ENCODE results near the gene CEP85. TPM values are rescaled to one million over a fixed set of nuclear protein-coding genes. Genes with fewer than 3 reads are reported as not detected.

Gene CEP85
- total RNA-seq, 1 experiment from 2014 or later: 42.5 TPM

DNA sequence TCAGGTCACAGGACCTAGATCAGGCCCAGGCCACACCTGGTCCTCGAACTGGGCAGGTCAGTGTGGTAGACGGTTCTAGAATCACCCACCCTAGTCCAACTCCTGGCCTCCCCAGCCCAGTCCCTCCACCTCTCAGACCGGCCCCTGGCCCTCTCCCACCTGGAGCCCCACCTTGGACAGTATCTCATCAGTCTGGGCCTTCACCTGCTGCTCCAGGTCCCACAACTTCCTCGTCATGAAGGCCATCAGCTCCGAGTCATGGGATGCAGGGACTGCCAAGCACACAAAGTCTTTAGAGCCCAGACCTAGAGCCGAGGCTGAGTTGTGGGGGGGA lies 63.8 kb downstream of the CEP85 start:
- no peak for TF ChIP-seq EZH2 (IDR thresholded peaks at IDR 0.05; ENCODE audit: low read depth)
- TF ChIP-seq, protein P1, sequence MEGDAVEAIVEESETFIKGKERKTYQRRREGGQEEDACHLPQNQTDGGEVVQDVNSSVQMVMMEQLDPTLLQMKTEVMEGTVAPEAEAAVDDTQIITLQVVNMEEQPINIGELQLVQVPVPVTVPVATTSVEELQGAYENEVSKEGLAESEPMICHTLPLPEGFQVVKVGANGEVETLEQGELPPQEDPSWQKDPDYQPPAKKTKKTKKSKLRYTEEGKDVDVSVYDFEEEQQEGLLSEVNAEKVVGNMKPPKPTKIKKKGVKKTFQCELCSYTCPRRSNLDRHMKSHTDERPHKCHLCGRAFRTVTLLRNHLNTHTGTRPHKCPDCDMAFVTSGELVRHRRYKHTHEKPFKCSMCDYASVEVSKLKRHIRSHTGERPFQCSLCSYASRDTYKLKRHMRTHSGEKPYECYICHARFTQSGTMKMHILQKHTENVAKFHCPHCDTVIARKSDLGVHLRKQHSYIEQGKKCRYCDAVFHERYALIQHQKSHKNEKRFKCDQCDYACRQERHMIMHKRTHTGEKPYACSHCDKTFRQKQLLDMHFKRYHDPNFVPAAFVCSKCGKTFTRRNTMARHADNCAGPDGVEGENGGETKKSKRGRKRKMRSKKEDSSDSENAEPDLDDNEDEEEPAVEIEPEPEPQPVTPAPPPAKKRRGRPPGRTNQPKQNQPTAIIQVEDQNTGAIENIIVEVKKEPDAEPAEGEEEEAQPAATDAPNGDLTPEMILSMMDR (conservative IDR thresholded peaks at IDR 0.05): no peak
- H3K4me3 ChIP-seq: no peak overlapping the region
- no peaks in the 10 kb centered on the region for H3K27me3 ChIP-seq (ENCODE audit: insufficient read depth, low read depth)
- peaks cover 11% of the 10 kb centered on the region; the same call in 1 of the 2 replicates for H3F3A ChIP-seq (ENCODE audit: insufficient read depth, low read depth)
- H3K27ac ChIP-seq: peak overlapping the region; percentile 71
- BruUV-seq (replicated peaks): no TSS peak
- CTCF ChIA-PET: no interaction called here
- intact Hi-C loops (cut with micrococcal nuclease; ENCODE audit: unreplicated experiment): no loop called here
- H4K20me1 ChIP-seq (ENCODE audit: insufficient read depth): no peaks in the 10 kb centered on the region
- H3K4me2 ChIP-seq: peak overlapping the region; percentile 48
- no peak for DNase-seq
- POLR2A ChIA-PET (ENCODE audit: unreplicated experiment): no interaction called here
- H2AFZ ChIP-seq: no peak overlapping the region
- no peaks in the 10 kb centered on the region for H3K9me3 ChIP-seq (ENCODE audit: insufficient read depth, low read depth)
- H3K4me1 ChIP-seq (replicated peaks; ENCODE audit: insufficient read depth): peaks cover 27% of the 10 kb centered on the region
- H3K9me2 ChIP-seq (ENCODE audit: insufficient read depth): no peaks in the 10 kb centered on the region
- no peaks in the 10 kb centered on the region for H3K36me3 ChIP-seq (ENCODE audit: low read depth)
- H3K79me2 ChIP-seq (ENCODE audit: low read depth): no peaks in the 10 kb centered on the region

DNA sequence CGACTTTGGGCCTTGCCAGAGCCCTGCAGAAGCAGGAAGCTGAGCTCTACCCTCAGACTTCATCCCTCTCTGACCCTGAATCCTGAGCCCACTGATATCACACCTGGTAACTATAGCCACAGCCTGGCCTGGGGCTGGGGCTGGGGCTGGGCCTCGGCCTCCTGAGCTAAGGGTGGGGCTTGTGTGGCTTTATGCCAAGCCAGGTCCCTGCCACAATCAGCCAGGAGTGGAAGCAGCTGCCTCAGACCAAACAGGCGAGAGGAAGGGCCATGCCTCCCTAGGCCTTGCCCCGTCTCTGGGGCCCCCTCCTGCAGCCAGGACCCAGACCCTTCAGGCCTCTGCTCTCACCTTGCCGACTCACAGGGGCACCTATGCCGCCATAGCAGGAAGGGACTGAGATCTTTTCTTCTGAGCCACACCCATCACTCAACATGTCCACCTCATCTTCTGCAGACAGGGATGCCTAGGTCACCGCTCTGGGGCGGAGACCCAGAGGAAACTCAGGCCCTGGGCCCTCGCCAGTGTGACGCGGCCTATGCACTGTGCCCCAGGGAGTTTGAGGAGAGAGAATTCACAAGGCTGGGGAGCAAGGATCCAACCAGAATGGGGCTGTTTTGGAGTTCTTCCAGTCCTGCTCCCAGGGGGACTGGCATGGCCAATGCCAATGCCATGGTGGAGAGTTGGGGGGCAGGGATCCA lies 66.7 kb downstream of the CEP85 start:
- Histone ChIP-seq H3K4me3 (no peak overlapping the region), H3K9me3 (ENCODE audit: insufficient read depth, low read depth) (no peaks in the 10 kb centered on the region), H3K9me2 (ENCODE audit: insufficient read depth) (no peaks in the 10 kb centered on the region), H2AFZ (no peak overlapping the region), H3K36me3 (ENCODE audit: low read depth) (no peaks in the 10 kb centered on the region), H3K4me2 (no peak overlapping the region), H3K27me3 (ENCODE audit: insufficient read depth, low read depth) (no peaks in the 10 kb centered on the region), H3F3A (ENCODE audit: insufficient read depth, low read depth) (peaks cover 20% of the 10 kb centered on the region; the same call in 1 of the 2 replicates), H3K4me1 (replicated peaks; ENCODE audit: insufficient read depth) (peaks cover 44% of the 10 kb centered on the region), H3K79me2 (ENCODE audit: low read depth) (peaks cover 22% of the 10 kb centered on the region), H3K27ac (no peak overlapping the region), H4K20me1 (ENCODE audit: insufficient read depth) (no peaks in the 10 kb centered on the region)
- intact Hi-C loops (cut with micrococcal nuclease; ENCODE audit: unreplicated experiment): no loop called here
- TF ChIP-seq, protein P1 (conservative IDR thresholded peaks at IDR 0.05): no peak
- TF ChIP-seq EZH2 (IDR thresholded peaks at IDR 0.05; ENCODE audit: low read depth): no peak
- ChIA-PET POLR2A (ENCODE audit: unreplicated experiment) (interaction anchor here (0.6 kb wide), 4 partner anchors 92 to 426 kb away, joined by 3 to 6 read pairs (median 6); no protein-coding TSS in a partner anchor), CTCF (interaction anchor here (0.9 to 1.5 kb wide), 2 partner anchors 16 to 109 kb away, joined by 7 to 17 read pairs; no protein-coding TSS in a partner anchor)
- DNase-seq: peak in 1 of 2 experiments; percentile 68
- BruUV-seq (replicated peaks): no TSS peak

GRCh38 chr1:26302733-26303405 lies 68.9 kb downstream of the CEP85 start:
- H3K9me2 ChIP-seq (ENCODE audit: insufficient read depth): no peaks in the 10 kb centered on the region
- H3K4me2 ChIP-seq: peak overlapping the region; percentile 10; the same call in 1 of the 2 replicates
- H3K4me3 ChIP-seq: no peak overlapping the region
- intact Hi-C loops (cut with micrococcal nuclease; ENCODE audit: unreplicated experiment): loop anchor here (2.0 kb wide), 1 partner anchor 24 kb away; no protein-coding TSS in a partner anchor
- CTCF ChIA-PET: interaction anchor here (0.7 kb wide), 2 partner anchors 19 to 90 kb away, joined by 6 read pairs; no protein-coding TSS in a partner anchor
- BruUV-seq (replicated peaks): TSS peak; percentile 2
- H4K20me1 ChIP-seq (ENCODE audit: insufficient read depth): no peaks in the 10 kb centered on the region
- H2AFZ ChIP-seq: no peak overlapping the region
- no peaks in the 10 kb centered on the region for H3K9me3 ChIP-seq (ENCODE audit: insufficient read depth, low read depth)
- peaks cover 20% of the 10 kb centered on the region; the same call in 1 of the 2 replicates for H3F3A ChIP-seq (ENCODE audit: insufficient read depth, low read depth)
- peak overlapping the region; percentile 60 for H3K27ac ChIP-seq
- DNase-seq: peak; percentile 63 to 70
- POLR2A ChIA-PET (ENCODE audit: unreplicated experiment): interaction anchor here (0.6 kb wide), 3 partner anchors 62 to 177 kb away, joined by 3 to 5 read pairs (median 4); no protein-coding TSS in a partner anchor
- no peaks in the 10 kb centered on the region for H3K36me3 ChIP-seq (ENCODE audit: low read depth)
- TF ChIP-seq, protein P1 (conservative IDR thresholded peaks at IDR 0.05): no peak
- no peak for TF ChIP-seq EZH2 (IDR thresholded peaks at IDR 0.05; ENCODE audit: low read depth)
- H3K4me1 ChIP-seq (replicated peaks; ENCODE audit: insufficient read depth): peaks cover 46% of the 10 kb centered on the region
- no peaks in the 10 kb centered on the region for H3K27me3 ChIP-seq (ENCODE audit: insufficient read depth, low read depth)
- peaks cover 28% of the 10 kb centered on the region for H3K79me2 ChIP-seq (ENCODE audit: low read depth)
